Measurements from ENCODE around the gene EIF2AK3.
A peak's percentile ranks its signal among the peaks of the same experiment; 100 is the strongest.
"Not testable (repeated sequence)": the region's sequence is repeated elsewhere in the genome, so short reads cannot be mapped to it uniquely, and the experiment has no call there.

EIF2AK3 gene

GRCh38 chr2:88632569-88632968, 5.3 kb upstream of the EIF2AK3 start:
- DNase-seq, result no peak

- no peak for DNase-seq
Observed at GRCh38 chr2:88628571-88628939, 1.3 kb upstream of the EIF2AK3 start.

- DNase-seq, result peak; percentile 95
Observed at GRCh38 chr2:88627856-88628570, 749 bp upstream of the EIF2AK3 start.

- peak; percentile 34 for DNase-seq
Observed at GRCh38 chr2:88626171-88627054, 851 bp downstream of the EIF2AK3 start.

GRCh38 chr2:88624477-88624876, 2.8 kb downstream of the EIF2AK3 start:
- DNase-seq, result no peak

GRCh38 chr2:88623831-88624465, 3.3 kb downstream of the EIF2AK3 start:
- DNase-seq, result not testable (repeated sequence)

GRCh38 chr2:88622307-88622706, 5.0 kb downstream of the EIF2AK3 start:
- DNase-seq, result no peak

GRCh38 chr2:88621432-88621831, 5.8 kb downstream of the EIF2AK3 start:
- no peak for DNase-seq

GRCh38 chr2:88620015-88620414, 7.2 kb downstream of the EIF2AK3 start:
- DNase-seq, result no peak

- DNase-seq, result no peak
Observed at GRCh38 chr2:88615822-88616221, 11.4 kb downstream of the EIF2AK3 start.

GRCh38 chr2:88614497-88615157, 12.6 kb downstream of the EIF2AK3 start:
- DNase-seq, result peak; percentile 17

GRCh38 chr2:88613921-88614320, 13.3 kb downstream of the EIF2AK3 start:
- DNase-seq, result no peak

GRCh38 chr2:88608184-88608583, 19.1 kb downstream of the EIF2AK3 start:
- DNase-seq, result no peak

GRCh38 chr2:88607416-88607815, 19.8 kb downstream of the EIF2AK3 start:
- no peak for DNase-seq

GRCh38 chr2:88606371-88607030, 20.8 kb downstream of the EIF2AK3 start:
- no peak for DNase-seq

- DNase-seq, result no peak
Observed at GRCh38 chr2:88603146-88603545, 24.1 kb downstream of the EIF2AK3 start.

GRCh38 chr2:88602022-88602421, 25.2 kb downstream of the EIF2AK3 start:
- no peak for DNase-seq

GRCh38 chr2:88601286-88601685, 26.0 kb downstream of the EIF2AK3 start:
- peak; percentile 60 for DNase-seq

GRCh38 chr2:88600038-88600465, 27.2 kb downstream of the EIF2AK3 start:
- DNase-seq, result peak; percentile 30

GRCh38 chr2:88599527-88599926, 27.7 kb downstream of the EIF2AK3 start:
- peak; percentile 12 for DNase-seq

GRCh38 chr2:88597168-88597567, 30.1 kb downstream of the EIF2AK3 start:
- no peak for DNase-seq

GRCh38 chr2:88596141-88596830, 31.0 kb downstream of the EIF2AK3 start:
- DNase-seq, result no peak
